GM19239 (cell line): ENCODE data around the gene INIP.
"Not testable (repeated sequence)": the region's sequence is repeated elsewhere in the genome, so short reads cannot be mapped to it uniquely, and the experiment has no call there.

ENCODE experiments used
- DNase-seq: peaks from one replicate; pipeline ENCODE4 v3.0.0; 2011; ENCODE audit warnings: low spot score; ENCODE audit not compliant: insufficient read length
- FAIRE-seq: peaks from 2 replicates; lab custom pipeline; 2011; peaks lifted over from hg19 to GRCh38; lab: Jason Lieb, UNC

The INIP gene

DNA sequence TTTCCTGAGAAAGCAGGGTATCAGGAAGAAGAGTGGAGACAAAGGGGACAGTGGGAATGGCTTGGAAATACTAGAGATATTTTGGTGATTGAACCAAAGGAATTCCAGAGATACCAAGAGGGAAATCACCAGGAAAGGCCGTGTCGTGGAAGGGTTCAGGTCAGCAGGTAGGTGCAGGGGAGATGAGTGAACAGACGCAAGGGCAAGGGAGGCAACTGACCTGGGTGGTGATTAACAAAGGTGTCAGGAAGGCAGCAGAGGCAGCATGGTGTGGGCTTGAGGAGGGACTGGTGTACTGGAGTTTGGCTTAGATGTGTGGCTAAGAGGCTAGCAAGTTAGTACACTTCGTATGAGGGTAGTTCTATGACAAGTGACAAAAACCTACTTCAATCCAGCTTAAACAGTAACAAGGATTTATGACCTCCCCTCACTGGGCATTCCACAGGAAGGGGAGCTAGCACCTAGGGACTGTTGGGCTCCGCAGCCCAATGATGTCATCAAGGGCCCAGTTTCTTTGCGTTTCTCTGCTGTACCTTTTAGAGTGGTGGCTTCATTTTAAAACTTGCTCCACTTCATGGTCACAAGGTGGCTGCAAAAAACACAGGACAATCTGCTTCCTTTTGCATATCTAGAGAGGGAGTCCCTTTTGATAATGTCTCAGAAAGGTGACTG, 37.0 kb downstream of the INIP start:
- no peak for FAIRE-seq
- DNase-seq = no peak

DNA sequence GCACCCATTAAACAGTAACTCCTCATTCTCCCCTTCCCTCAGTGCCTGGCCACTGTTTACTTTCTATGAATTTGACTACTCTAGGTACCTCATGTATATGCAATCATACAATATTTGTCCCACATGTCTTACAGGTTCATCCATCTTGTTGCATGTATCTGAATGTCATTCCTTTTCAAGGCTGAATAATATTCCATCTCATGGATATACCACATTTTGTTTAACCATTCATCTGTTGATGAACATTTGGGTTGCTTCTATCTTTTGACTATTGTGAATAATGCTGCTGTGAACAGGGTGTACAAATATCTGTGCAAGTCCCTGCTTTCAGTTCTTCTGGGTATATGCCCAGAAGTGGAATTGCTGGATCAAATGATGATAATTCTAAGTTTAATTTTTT, 40.9 kb downstream of the INIP start:
- no peak for DNase-seq
- FAIRE-seq = no peak

GRCh38 chr9:112673221-112673620, 44.7 kb downstream of the INIP start:
- FAIRE-seq, DNase-seq: not testable (repeated sequence)

GRCh38 chr9:112670991-112671625, 46.8 kb downstream of the INIP start:
- FAIRE-seq (no peak), DNase-seq (no peak)

DNA sequence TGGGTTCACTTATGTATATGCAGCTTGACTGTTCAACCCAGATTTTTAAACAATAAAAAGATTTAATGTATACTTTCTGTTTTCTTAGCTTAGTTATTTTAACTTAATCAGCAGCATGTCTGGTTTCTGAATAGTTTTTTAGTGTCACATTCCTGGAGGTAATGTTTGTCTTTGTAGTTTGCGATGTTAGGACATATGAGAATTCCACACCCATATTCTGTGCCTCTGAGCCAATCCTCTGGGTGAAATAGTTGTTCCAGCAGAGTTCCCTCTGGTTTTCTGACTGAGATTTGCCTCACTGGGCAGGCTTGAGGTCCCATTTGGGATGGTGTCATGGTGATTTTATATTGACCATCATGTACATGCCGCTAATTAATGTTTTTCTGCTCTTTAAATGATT, 48.6 kb downstream of the INIP start:
- no peak for FAIRE-seq
- DNase-seq = no peak

GRCh38 chr9:112665347-112665746, 52.6 kb downstream of the INIP start:
- FAIRE-seq (peak; percentile 62), DNase-seq (no peak)

GRCh38 chr9:112664531-112664930, 53.4 kb downstream of the INIP start:
- DNase-seq (no peak), FAIRE-seq (no peak)

DNA sequence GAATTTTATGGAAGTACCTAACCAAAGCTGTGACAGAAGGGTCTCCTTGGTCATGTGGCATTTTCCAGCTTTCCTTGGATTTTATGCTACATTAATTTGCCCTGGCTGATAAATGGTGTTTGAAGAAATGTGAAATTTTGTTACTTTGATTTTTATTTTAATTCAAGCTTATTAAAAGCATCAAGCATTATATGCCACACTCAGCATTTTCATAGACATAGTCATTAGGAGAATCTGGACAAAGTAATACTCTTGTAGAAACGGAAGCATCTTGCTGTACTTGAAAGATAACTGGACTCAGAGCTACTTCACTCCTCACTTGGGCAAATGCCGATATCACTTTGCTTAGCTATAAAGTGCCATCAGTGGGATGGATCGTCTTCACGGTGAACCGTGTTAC, 54.2 kb downstream of the INIP start:
- no peak for DNase-seq
- FAIRE-seq = no peak

- FAIRE-seq = no peak
- DNase-seq = no peak
Measured at GRCh38 chr9:112659906-112660305, 58.0 kb downstream of the INIP start.

DNA sequence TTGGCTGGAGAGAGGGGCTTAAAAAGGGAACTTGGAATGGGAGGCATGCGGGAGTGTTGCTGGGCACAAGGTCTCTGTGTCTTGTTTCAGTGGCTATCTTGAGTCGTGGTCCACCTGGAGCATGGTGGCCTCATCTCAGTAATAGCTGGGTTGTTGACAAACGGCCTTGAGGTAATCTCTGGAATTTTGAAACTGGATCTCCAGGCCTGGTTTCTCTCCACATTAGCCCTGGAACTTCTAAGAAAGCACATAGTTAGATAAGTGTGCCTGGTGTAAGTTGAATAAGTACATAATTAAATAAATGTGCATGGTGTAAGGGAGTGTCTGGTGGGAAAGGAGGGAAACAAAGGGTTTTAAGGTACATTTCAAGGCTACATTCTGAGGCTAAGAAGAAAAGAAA, 62.2 kb downstream of the INIP start:
- no peak for FAIRE-seq
- no peak for DNase-seq

- FAIRE-seq (no peak), DNase-seq (no peak)
Measured at GRCh38 chr9:112654282-112654681, 63.6 kb downstream of the INIP start.

- DNase-seq (no peak), FAIRE-seq (no peak)
Measured at GRCh38 chr9:112648624-112649023, 69.3 kb downstream of the INIP start.

DNA sequence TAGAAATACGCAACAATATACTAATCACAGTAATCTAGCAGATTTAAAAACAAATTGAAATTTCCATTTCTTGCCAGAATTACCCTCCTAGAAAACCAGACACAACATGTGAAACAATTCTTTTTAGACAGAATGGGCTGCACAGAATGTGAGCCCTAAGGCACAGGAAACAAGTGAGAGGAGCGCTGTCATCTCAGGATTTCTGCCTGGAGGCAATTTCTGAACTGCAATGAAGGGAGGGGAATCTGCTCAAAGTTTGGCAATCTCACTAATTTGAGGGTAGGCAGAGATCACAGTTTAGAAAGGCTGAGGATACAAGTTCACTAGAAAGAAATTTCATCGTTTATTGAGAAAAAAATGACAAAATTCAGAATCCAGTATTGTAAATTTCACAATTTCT, 70.3 kb downstream of the INIP start:
- FAIRE-seq (no peak), DNase-seq (no peak)

DNA sequence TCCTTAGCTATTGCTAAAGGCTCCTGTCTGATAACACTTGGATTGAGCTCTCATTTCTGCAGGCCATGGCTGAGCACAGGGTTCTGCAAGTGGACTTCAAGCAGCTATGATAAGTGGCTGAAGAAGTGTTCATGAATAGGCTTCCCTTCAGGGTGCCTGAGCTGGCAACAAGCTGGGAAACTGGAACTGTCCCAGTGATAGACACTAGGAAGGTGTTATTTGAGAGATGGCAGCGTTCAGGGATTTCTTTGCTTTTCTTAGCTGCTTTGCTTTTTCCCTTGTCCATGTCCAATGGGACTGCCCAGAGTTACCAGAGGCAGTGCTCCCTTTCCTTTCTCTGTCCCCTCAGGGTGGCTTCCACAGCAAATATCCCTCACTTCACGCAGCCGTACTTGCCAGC, 75.8 kb downstream of the INIP start:
- FAIRE-seq (no peak), DNase-seq (no peak)

DNA sequence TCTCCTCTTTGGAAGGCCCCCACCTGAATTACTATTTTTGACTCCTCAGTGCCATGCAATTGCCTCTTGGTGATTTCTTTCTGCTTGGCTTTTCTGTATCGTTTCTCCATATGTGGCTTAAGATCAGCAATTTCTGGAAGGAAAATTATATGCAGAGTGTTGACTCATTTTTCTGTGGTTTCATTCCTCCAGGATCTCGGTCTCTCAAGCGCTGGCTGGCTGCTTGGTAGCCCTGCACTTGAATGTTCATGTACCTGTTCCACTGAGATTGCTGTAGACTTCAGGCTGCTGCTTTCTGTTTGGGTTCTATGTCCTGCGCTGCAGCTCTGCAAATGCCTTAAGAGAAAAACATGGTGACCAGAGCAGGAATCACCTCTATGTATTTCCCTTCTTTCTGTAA, 77.6 kb downstream of the INIP start:
- DNase-seq = no peak
- FAIRE-seq = no peak
